Uterus (tissue), 4 donors: ENCODE measurements around the gene BUB1. TPM values are rescaled to one million over a fixed set of nuclear protein-coding genes. Genes with fewer than 3 reads are reported as not detected.
"Not testable (repeated sequence)": the region's sequence is repeated elsewhere in the genome, so short reads cannot be mapped to it uniquely, and the experiment has no call there.

Experiments used
- DNase-seq, 2 donors: peaks; one replicate each; pipeline ENCODE4 v3.0.0-alpha.2; 2019 to 2020
- H3K27ac ChIP-seq, 2 donors: fragments of 200-600 bp; sonication (generic); 1 replicate in 1 of 2; 2 replicates in 1 of 2; pipeline ENCODE4 v1.5.1; 2016 to 2018
- H3K27me3 ChIP-seq, 2 donors: fragments of 200-600 bp; sonication (generic); one replicate each; pipeline ENCODE4 v1.5.1; 2018 to 2019; ENCODE audit warnings: control low read depth in 1 of 2
- H3K36me3 ChIP-seq, 2 donors: fragments of 200-600 bp; sonication (generic); one replicate each; pipeline ENCODE4 v1.5.1; 2019; ENCODE audit warnings: control low read depth in 1 of 2
- H3K4me1 ChIP-seq, 2 donors: fragments of 200-600 bp; sonication (generic); one replicate each; pipeline ENCODE4 v1.5.1; 2018 to 2019; ENCODE audit warnings: control low read depth in 1 of 2
- H3K4me3 ChIP-seq, 2 donors: fragments of 200-600 bp; sonication (generic); 1 replicate in 1 of 2; 2 replicates in 1 of 2; pipeline ENCODE4 v1.5.1; 2018 to 2019; ENCODE audit warnings: mild to moderate bottlenecking in 1 of 2
- H3K9me3 ChIP-seq, 2 donors: fragments of 200-600 bp; sonication (generic); one replicate each; pipeline ENCODE4 v1.5.1; 2019; ENCODE audit warnings: control low read depth in 1 of 2
- CTCF ChIP-seq, 4 experiments: fragments of 200-600 bp in 2 of 4; fragments of 450-650 bp in 2 of 4; sonication (generic) in 2 of 4; IDR thresholded peaks; one replicate each; pipeline ENCODE4 v1.5.1; 2016 to 2019; ENCODE audit warnings: antibody characterized with exemption in 4 of 4, mild to moderate bottlenecking in 2 of 4, moderate library complexity in 1 of 4
- POLR2A ChIP-seq, 2 donors: fragments of 450-650 bp; IDR thresholded peaks; one replicate each; pipeline ENCODE4 v1.6.1; 2016; ENCODE audit warnings: antibody characterized with exemption in 2 of 2, mild to moderate bottlenecking in 1 of 2, moderate library complexity in 1 of 2
- intact Hi-C: fragments of 100-400 bp; cut with DNase I; formaldehyde crosslinking; loops from one replicate; pipeline ENCODE4 v1.15.1; 2023; ENCODE audit warnings: low total_unique reads
- total RNA-seq, 4 donors: library from RNA; depleted of rRNA in 3 of 4; stranded (reverse); fragments of >200 nt in 3 of 4; gene quantifications; one replicate each; pipeline versions ENCODE4 v1.1.0 to v1.2.4, GENCODE V29; 2014 to 2023
- donor health status: DM: yes; HTN: yes; CAD: no.

Gene BUB1
- total RNA-seq, 4 donors from 2014 or later: 0.67 to 29.0 (median 1.2) TPM; not detected in 1

- no peak for DNase-seq
- TF ChIP-seq POLR2A (IDR thresholded peaks at IDR 0.05): no peak
- no peak for TF ChIP-seq CTCF (IDR thresholded peaks at IDR 0.05)
- intact Hi-C loops: no loop called here
- no peaks in the 10 kb centered on the region for H3K9me3 ChIP-seq
- no peak overlapping the region for H3K27ac ChIP-seq
- no peaks in the 10 kb centered on the region for H3K4me1 ChIP-seq
- no peaks in the 10 kb centered on the region for H3K36me3 ChIP-seq
- no peak overlapping the region for H3K4me3 ChIP-seq
- no peaks in the 10 kb centered on the region for H3K27me3 ChIP-seq
These were observed 29.6 kb upstream of the BUB1 start for GRCh38 chr2:110707386-110707965.

- DNase-seq: no peak
- Histone ChIP-seq H3K9me3 (no peaks in the 10 kb centered on the region), H3K4me1 (no peaks in the 10 kb centered on the region), H3K27me3 (no peaks in the 10 kb centered on the region), H3K36me3 (no peaks in the 10 kb centered on the region), H3K4me3 (no peak overlapping the region), H3K27ac (no peak overlapping the region)
- intact Hi-C loops: no loop called here
- TF ChIP-seq CTCF (IDR thresholded peaks at IDR 0.05): no peak
- no peak for TF ChIP-seq POLR2A (IDR thresholded peaks at IDR 0.05)
These were observed 24.9 kb upstream of the BUB1 start for GRCh38 chr2:110702514-110703380.

GRCh38 chr2:110698253-110698652, 20.4 kb upstream of the BUB1 start:
- H3K4me1 ChIP-seq, H3K9me3 ChIP-seq, H3K36me3 ChIP-seq, DNase-seq, H3K27ac ChIP-seq, H3K27me3 ChIP-seq, intact Hi-C loops, H3K4me3 ChIP-seq: not testable (repeated sequence)

- H3K4me3 ChIP-seq, H3K27me3 ChIP-seq, H3K9me3 ChIP-seq, intact Hi-C loops, DNase-seq, H3K27ac ChIP-seq, H3K36me3 ChIP-seq, H3K4me1 ChIP-seq: not testable (repeated sequence)
These were observed 17.5 kb upstream of the BUB1 start for GRCh38 chr2:110695146-110695898.

- TF ChIP-seq CTCF (IDR thresholded peaks at IDR 0.05): no peak
- no peak for TF ChIP-seq POLR2A (IDR thresholded peaks at IDR 0.05)
- Histone ChIP-seq H3K27ac (no peak overlapping the region), H3K4me3 (no peak overlapping the region), H3K36me3 (no peaks in the 10 kb centered on the region), H3K9me3 (no peaks in the 10 kb centered on the region), H3K27me3 (no peaks in the 10 kb centered on the region), H3K4me1 (no peaks in the 10 kb centered on the region)
- DNase-seq: no peak
- intact Hi-C loops: no loop called here
These were observed 13.9 kb upstream of the BUB1 start for GRCh38 chr2:110691612-110692258.
